ENCODE data around the gene MPRIP. TPM values are rescaled to one million over a fixed set of nuclear protein-coding genes. Genes with fewer than 3 reads are reported as not detected.

MPRIP gene
- total RNA-seq, 1 experiment from 2014 or later = 258 TPM

DNA sequence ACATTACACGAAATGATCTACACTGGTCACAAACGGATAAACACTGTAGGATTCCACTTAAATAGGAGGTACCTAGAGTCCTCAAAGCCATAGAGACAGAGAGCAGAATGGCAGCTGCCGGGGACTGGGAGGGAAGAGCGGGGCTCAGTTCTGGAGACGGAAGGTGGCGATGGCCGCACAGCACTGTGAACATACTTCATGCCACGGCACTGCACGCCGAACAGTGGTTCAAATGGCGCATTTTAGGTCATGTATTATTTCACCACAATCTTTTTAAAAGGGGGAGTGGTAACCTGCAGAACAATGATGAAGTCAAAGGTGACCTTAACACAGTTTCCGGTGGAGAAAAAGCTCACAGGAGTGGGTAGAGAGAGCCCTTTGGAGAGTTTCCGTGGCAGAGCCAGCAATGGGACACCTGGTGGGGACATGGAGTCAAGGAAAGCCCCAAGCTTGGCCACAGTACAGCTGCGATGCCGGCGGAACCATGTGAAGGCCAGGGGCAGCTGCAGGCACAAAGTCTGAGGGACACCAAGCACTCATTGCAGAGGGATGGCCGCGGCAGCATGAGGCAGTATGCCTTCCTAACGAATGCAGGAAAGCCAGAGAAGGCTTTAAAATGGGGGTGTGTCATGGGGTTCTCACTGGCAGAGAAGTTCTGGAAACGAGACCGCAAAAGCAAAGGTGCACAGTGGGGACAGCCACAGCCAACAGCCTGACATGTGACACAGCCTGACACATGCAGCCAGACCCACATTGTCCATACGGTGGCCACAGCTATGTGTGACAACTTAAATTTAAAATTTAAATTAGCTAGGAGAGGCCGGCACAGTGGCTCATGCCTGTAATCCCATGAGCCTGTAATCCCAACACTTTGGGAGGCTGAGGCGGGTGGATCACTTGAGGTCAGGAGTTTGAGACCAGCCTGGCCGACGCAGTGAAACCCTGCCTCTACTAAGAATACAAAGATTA is 187.4 kb downstream of the MPRIP start:
- Histone ChIP-seq H3K4me3 (replicated peaks in 1 of 2; ENCODE audit: low read depth in 1 of 2, low read length in 2 of 2) (no peak overlapping the region), H3K36me3 (ENCODE audit: control insufficient read depth in 1 of 2, insufficient read depth in 2 of 2, low read length in 2 of 2) (peaks cover 17 to 29% of the 10 kb centered on the region in 2 experiments), H3K9me3 (ENCODE audit: control insufficient read depth in 1 of 2, insufficient read depth in 1 of 2, low read depth in 1 of 2, low read length in 2 of 2) (no peaks in the 10 kb centered on the region), H3K79me2 (ENCODE audit: insufficient read depth, low read length) (peaks cover 8% of the 10 kb centered on the region; the same call in 1 of the 2 replicates), H2AFZ (ENCODE audit: low read depth, low read length, poor library complexity, severe bottlenecking) (no peak overlapping the region), H3K4me1 (ENCODE audit: control insufficient read depth in 1 of 2, insufficient read depth in 2 of 2, low read length in 2 of 2) (no peaks in the 10 kb centered on the region), H3K27me3 (ENCODE audit: insufficient read depth, low read length) (no peaks in the 10 kb centered on the region), H3K9me2 (ENCODE audit: insufficient read depth) (no peaks in the 10 kb centered on the region), H3K9ac (ENCODE audit: low read length) (no peak overlapping the region), H3K4me2 (ENCODE audit: low read length) (no peak overlapping the region), H3K27ac (ENCODE audit: low read depth, low read length) (no peak overlapping the region), H4K20me1 (ENCODE audit: insufficient read depth) (no peaks in the 10 kb centered on the region)
- ATAC-seq = no peak
- ChIA-PET POLR2A (no interaction called here), CTCF (no interaction called here), RAD21 (ENCODE audit: low non-redundant PET in 1 of 2, low total read pairs in 2 of 2, uncharacterized antibody in 2 of 2, unreplicated experiment in 2 of 2) (no interaction called here)
- TF ChIP-seq ZFX (IDR thresholded peaks at IDR 0.05) = no peak
- no peak for TF ChIP-seq CBX3 (IDR thresholded peaks at IDR 0.05; ENCODE audit: low read depth)
- TF ChIP-seq, protein P1, sequence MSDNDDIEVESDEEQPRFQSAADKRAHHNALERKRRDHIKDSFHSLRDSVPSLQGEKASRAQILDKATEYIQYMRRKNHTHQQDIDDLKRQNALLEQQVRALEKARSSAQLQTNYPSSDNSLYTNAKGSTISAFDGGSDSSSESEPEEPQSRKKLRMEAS (IDR thresholded peaks at IDR 0.05) = no peak
- TF ChIP-seq EZH2phosphoT487 (IDR thresholded peaks at IDR 0.05; ENCODE audit: borderline replicate concordance) = no peak
- TF ChIP-seq, protein P2, sequence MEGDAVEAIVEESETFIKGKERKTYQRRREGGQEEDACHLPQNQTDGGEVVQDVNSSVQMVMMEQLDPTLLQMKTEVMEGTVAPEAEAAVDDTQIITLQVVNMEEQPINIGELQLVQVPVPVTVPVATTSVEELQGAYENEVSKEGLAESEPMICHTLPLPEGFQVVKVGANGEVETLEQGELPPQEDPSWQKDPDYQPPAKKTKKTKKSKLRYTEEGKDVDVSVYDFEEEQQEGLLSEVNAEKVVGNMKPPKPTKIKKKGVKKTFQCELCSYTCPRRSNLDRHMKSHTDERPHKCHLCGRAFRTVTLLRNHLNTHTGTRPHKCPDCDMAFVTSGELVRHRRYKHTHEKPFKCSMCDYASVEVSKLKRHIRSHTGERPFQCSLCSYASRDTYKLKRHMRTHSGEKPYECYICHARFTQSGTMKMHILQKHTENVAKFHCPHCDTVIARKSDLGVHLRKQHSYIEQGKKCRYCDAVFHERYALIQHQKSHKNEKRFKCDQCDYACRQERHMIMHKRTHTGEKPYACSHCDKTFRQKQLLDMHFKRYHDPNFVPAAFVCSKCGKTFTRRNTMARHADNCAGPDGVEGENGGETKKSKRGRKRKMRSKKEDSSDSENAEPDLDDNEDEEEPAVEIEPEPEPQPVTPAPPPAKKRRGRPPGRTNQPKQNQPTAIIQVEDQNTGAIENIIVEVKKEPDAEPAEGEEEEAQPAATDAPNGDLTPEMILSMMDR (IDR thresholded peaks at IDR 0.05 in 2 of 3, conservative IDR thresholded peaks at IDR 0.05 in 1 of 3; ENCODE audit: borderline replicate concordance in 1 of 3, insufficient read depth in 1 of 3, low read depth in 2 of 3, low read length in 2 of 3) = no peak
- TF ChIP-seq, protein P3, sequence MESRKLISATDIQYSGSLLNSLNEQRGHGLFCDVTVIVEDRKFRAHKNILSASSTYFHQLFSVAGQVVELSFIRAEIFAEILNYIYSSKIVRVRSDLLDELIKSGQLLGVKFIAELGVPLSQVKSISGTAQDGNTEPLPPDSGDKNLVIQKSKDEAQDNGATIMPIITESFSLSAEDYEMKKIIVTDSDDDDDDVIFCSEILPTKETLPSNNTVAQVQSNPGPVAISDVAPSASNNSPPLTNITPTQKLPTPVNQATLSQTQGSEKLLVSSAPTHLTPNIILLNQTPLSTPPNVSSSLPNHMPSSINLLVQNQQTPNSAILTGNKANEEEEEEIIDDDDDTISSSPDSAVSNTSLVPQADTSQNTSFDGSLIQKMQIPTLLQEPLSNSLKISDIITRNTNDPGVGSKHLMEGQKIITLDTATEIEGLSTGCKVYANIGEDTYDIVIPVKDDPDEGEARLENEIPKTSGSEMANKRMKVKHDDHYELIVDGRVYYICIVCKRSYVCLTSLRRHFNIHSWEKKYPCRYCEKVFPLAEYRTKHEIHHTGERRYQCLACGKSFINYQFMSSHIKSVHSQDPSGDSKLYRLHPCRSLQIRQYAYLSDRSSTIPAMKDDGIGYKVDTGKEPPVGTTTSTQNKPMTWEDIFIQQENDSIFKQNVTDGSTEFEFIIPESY (IDR thresholded peaks at IDR 0.05; ENCODE audit: extremely low read depth, insufficient replicate concordance, low read length) = no peak
- no peak for TF ChIP-seq POLR2AphosphoS5 (IDR thresholded peaks at IDR 0.05; ENCODE audit: low read depth, low read length)
- TF ChIP-seq, protein P4, sequence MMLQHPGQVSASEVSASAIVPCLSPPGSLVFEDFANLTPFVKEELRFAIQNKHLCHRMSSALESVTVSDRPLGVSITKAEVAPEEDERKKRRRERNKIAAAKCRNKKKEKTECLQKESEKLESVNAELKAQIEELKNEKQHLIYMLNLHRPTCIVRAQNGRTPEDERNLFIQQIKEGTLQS (IDR thresholded peaks at IDR 0.05) = no peak
- no peak for TF ChIP-seq TCF7L2 (IDR thresholded peaks at IDR 0.05; ENCODE audit: borderline replicate concordance, extremely low read depth, insufficient read depth, insufficient read length)
- no TSS peak for BruUV-seq (replicated peaks)
- no peak for DNase-seq (ENCODE audit: low read depth, low spot score)
- intact Hi-C loops (cut with micrococcal nuclease) = no loop called here
